Measurements from ENCODE around the gene UNC5A. TPM values are rescaled to one million over a fixed set of nuclear protein-coding genes. Genes with fewer than 3 reads are reported as not detected.

Gene UNC5A
- polyA plus RNA-seq, 1 donor from 2014 or later = not detected

- Mint-ChIP-seq H3K27ac (no peak overlapping the region), H3K36me3 (peaks cover 10% of the 10 kb centered on the region), H3K9me3 (no peaks in the 10 kb centered on the region)
Measured at GRCh38 chr5:176916337-176916736, 106.0 kb downstream of the UNC5A start.

GRCh38 chr5:176918613-176919012 is 108.3 kb downstream of the UNC5A start:
- Mint-ChIP-seq H3K36me3 (peaks cover 11% of the 10 kb centered on the region), H3K9me3 (no peaks in the 10 kb centered on the region), H3K27me3 (no peaks in the 10 kb centered on the region), H3K27ac (no peak overlapping the region), H3K4me1 (no peaks in the 10 kb centered on the region), H3K4me3 (no peak overlapping the region)

More at GRCh38 chr5:176916337-176916736, 106.0 kb downstream of the UNC5A start:
- no peak overlapping the region for H3K4me3 Mint-ChIP-seq
- H3K4me1 Mint-ChIP-seq = no peaks in the 10 kb centered on the region
- no peaks in the 10 kb centered on the region for H3K27me3 Mint-ChIP-seq

- H3K9me3 Mint-ChIP-seq = no peaks in the 10 kb centered on the region
- H3K36me3 Mint-ChIP-seq = peaks cover 8% of the 10 kb centered on the region
- peaks cover 0 to 2% (median 0%) of the 10 kb centered on the region in 3 donors for H3K4me1 Mint-ChIP-seq
- H3K27me3 Mint-ChIP-seq = no peaks in the 10 kb centered on the region
- H3K27ac Mint-ChIP-seq = no peak overlapping the region
- no peak overlapping the region for H3K4me3 Mint-ChIP-seq
Measured at GRCh38 chr5:176921714-176922113, 111.4 kb downstream of the UNC5A start.

- Mint-ChIP-seq H3K4me1 (peaks cover 0 to 2% (median 0%) of the 10 kb centered on the region in 3 donors), H3K9me3 (no peaks in the 10 kb centered on the region), H3K4me3 (no peak overlapping the region), H3K27ac (no peak overlapping the region), H3K27me3 (no peaks in the 10 kb centered on the region), H3K36me3 (peaks cover 8% of the 10 kb centered on the region)
Measured at GRCh38 chr5:176922817-176923216, 112.5 kb downstream of the UNC5A start.

- Mint-ChIP-seq H3K4me1 (peaks cover 0 to 2% (median 2%) of the 10 kb centered on the region in 3 donors), H3K4me3 (no peak overlapping the region), H3K9me3 (no peaks in the 10 kb centered on the region), H3K27ac (no peak overlapping the region), H3K27me3 (no peaks in the 10 kb centered on the region), H3K36me3 (peaks cover 2% of the 10 kb centered on the region)
Measured at GRCh38 chr5:176927562-176927961, 117.2 kb downstream of the UNC5A start.

GRCh38 chr5:176929654-176930053 is 119.3 kb downstream of the UNC5A start:
- peaks cover 0 to 2% (median 0%) of the 10 kb centered on the region in 3 donors for H3K4me1 Mint-ChIP-seq
- H3K9me3 Mint-ChIP-seq = no peaks in the 10 kb centered on the region
- no peaks in the 10 kb centered on the region for H3K27me3 Mint-ChIP-seq
- H3K27ac Mint-ChIP-seq = peak overlapping the region in 1 of 3 donors; percentile 47
- H3K4me3 Mint-ChIP-seq = no peak overlapping the region
- H3K36me3 Mint-ChIP-seq = peaks cover 6% of the 10 kb centered on the region

Other genes starting within 250 kb of the UNC5A start
- gene GPRIN1, start 200.4 kb upstream of the UNC5A start, polyA plus RNA-seq = 0.35 TPM
- not detected for gene SNCB, start 180.0 kb upstream of the UNC5A start, polyA plus RNA-seq
- gene EIF4E1B, start 179.9 kb upstream of the UNC5A start, polyA plus RNA-seq = not detected
- gene TSPAN17, start 163.1 kb upstream of the UNC5A start, polyA plus RNA-seq = 19.5 TPM
- gene HK3, start 88.8 kb downstream of the UNC5A start, polyA plus RNA-seq = not detected
- gene UIMC1, start 196.2 kb downstream of the UNC5A start, polyA plus RNA-seq = 37.3 TPM
- 17.7 TPM for gene ZNF346, start 212.1 kb downstream of the UNC5A start, polyA plus RNA-seq